Measurements from ENCODE around the gene CYRIA. TPM values are rescaled to one million over a fixed set of nuclear protein-coding genes. Genes with fewer than 3 reads are reported as not detected.
A peak's percentile ranks its signal among the peaks of the same experiment; 100 is the strongest.

Gene CYRIA
- total RNA-seq, 1 donor from 2014 or later, result 33.7 TPM

DNA sequence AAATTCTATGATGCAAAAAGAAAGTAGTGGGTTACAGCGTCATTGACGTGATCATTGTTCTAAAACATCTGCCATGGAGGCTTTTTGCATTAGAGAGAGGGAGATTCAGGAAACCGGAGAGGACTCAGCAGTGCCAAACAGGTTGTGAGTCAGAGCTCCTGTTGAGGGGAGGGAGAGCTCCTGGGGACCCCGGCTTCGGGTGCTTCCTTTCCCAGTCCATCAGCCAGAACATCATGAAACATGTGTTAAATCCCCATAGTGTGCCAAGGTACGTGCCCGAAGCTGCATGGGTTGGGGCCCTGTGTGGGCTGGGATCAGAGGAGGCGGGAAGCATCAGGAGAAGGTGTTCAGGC lies 791 bp upstream of the CYRIA start:
- DNase-seq, result peak; percentile 93

DNA sequence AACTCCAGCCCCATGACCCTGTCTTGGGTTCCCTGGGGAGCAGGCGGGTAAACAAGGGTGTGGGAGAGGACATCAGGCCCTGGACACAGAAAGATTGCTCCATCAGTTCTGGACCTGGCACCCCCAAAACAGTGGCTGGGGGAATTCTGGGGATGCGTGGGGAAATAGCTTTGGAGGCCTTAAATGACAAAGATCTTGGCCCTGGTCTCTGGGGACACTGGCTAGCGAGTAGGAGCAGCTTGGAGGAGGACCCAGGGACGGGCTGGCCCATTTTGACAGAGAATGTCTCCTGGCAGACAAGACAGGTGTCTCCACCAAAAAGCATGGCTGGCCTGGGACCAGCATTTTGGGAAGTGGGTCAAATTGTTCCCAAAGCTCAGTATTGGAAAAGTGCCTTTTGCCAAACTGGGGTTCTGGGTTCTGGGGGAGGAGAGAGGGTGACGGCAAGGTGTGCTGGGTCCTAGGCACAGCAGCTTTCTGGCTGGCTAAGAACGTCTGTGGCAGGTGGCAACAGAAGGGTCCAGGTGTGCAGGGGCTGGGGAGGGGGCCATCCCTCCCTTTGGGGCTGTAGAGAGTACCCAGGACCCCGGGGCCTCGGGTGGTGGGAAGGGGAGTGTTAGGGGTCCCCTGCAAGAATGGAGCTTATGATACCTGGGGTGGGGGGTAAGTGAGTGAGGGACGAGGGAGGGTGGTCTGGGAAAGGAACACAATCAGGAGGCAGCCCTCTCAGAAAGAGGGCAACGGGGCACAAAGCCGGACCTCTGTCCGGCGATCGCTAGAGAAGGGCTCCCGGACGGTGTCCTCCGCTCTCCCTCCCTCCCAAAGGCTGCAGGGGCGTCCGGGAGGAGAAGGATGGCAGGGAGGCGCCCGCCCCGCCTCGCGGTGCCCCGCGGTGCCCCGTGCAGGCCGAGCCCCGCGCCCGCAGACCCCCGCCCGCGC lies 556 bp downstream of the CYRIA start:
- DNase-seq, result no peak

DNA sequence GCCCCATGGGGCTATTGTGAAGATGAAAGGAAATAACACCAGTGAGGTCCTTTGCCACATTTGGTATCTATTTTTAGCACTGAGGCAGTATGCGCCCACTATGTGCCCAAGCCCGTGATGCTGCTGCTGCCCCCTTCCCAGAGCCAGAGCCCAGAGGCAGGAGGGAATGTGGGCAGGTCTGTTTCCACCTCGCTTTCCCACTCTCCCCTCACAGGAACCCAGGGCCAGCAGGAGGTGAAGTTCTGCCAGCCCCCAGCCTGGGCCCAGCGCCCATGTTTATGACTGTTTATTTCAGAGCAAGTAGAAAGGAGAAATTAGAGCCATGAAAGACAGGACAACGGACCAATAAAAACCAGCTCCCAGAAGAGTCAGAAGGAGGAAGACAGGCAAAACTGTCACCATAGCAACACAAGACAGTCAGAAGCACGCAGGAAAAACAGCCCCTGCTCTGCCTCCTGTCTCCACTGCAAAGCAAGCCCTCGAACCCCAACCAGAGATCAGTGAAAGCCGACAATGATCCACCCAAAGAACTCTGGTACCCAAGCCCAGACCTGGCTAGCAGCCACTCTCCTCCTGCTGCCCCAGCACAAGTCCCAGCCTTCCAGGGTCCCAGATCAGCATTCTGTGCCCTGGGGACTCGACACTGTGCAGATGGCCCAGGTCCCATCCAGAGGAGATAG lies 1.4 kb downstream of the CYRIA start:
- peak; percentile 83 for DNase-seq

DNA sequence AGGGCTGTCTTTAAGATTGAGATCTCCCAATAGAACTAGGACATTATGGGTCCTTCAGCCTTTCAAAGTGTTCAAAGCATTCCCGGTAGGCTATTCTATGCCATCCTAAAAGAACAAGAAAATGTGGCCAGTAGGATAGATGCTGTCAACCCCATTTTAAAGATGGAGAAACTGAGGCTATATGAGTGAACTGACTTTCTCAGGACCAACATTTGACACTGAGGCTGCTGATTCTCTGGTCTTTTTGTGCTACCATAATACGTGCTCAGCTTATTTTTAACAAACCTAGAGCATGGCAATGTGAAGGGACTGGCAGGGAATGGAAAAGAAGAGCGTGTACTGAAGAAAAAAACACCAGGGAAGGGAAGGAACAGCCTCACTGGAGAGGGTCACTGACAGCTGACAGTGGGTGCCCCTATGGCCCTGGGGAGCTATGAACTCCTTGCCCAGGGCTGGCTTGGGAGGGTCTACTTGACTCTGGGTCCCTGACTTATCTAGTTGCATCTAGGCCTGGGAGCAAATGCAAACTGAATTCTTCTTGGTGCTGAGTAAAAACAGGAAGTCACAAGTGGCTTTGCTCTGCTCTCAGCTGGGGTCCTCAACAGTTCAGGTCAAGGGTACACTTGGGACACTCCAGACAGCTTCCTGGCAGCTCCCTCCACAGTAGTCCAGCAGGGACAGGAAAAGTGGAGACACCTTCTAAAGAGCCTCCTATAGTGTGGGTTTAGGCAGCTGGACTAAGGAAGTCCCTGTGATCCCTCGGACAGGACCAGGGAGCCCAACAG lies 2.3 kb downstream of the CYRIA start:
- no peak for DNase-seq

DNA sequence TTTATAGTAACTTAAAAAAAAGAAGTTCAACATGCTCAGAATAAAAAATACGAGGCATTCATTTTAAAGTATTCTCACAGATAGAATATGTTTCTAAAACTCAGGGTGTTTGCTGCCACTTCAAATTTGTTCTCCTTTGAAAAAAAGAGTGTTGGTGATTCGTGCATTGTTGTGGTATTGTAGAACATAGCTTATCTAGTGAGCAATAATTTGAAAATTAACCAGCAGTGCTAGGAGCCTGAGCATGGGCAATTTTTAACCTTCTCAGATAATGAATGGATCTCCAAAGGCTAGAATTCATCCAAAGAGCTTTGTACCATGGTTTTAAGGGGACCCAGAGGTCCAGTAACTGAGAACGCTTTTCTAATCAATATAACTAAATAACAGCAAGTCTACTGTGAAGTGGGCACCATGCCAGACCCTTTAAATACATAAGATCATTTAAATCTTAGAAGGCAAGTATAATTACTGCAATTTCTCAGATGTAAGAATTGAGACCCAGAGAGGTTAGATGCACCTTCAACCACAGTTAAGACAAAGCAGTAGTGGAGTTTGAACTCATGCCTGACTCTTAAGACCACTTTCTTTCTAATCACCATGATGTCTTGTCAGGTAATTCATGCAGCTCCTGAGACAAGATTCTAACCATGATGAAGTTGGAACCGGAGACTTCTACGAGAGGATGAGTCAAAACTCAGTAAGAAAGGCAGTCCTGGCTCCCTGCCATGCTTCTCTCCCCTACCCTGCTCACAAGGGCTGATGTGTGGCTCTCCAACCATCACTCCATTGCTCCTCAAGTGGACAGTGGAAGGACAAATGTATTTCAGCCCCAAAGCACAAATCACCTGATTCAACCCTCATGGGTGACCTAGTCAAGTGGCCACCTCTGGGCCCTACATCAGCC lies 3.4 kb downstream of the CYRIA start:
- peak; percentile 42 for DNase-seq

DNA sequence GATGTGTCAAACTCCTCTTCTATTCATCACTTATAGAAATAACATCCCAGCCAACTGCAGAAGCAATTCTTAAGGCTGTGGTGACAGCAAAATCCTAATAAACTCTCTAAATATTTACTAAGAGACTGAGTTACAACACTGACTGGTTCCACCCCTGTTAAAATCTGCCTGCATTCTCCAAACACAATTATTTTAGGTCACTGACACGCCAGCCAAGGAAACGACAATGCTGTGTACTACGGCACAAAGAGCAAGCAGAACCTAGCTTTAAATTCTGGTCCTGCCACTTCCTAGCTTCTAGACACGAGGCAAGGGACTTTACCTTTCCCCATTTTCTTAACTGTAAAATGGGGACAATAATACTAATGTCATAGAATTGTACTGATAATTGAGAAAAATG lies 4.1 kb downstream of the CYRIA start:
- no peak for DNase-seq

DNA sequence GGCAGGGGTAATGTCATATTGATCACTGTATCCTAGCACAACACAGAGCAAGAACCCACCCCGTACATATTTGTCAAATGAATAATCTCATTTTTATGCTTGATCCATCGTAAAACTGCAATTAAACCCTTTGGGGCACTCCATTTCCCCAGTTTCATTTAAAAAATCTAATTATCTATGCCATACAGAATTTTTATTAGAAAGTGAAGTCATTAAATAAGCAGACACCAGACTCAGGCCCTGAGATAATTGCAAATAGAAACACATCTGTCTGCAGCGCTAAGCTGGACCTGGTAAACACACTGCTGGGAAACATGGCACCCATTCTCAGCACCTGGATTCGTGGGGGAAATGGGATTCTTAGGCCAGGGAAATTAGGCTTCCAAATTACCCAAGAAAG lies 5.1 kb downstream of the CYRIA start:
- DNase-seq, result no peak

DNA sequence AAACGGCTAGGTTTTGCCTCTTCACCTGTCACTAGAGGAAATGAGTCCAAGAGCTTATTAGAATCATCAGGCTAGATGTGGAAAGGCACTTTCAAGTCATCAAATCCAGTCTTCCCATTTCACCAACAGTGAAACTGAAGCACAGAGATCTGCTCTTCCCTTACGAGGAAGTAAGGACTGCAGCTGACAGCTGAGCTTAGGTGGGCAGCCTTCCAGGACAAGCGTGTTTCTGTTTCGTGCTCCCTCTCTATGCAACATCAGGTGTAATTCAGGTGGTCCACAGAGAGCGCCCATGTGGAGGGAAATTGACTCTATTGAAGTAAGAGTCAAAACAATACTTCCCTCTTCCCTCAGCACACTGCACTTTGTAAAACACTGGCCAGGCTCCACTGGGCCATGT lies 5.5 kb downstream of the CYRIA start:
- DNase-seq, result no peak

DNA sequence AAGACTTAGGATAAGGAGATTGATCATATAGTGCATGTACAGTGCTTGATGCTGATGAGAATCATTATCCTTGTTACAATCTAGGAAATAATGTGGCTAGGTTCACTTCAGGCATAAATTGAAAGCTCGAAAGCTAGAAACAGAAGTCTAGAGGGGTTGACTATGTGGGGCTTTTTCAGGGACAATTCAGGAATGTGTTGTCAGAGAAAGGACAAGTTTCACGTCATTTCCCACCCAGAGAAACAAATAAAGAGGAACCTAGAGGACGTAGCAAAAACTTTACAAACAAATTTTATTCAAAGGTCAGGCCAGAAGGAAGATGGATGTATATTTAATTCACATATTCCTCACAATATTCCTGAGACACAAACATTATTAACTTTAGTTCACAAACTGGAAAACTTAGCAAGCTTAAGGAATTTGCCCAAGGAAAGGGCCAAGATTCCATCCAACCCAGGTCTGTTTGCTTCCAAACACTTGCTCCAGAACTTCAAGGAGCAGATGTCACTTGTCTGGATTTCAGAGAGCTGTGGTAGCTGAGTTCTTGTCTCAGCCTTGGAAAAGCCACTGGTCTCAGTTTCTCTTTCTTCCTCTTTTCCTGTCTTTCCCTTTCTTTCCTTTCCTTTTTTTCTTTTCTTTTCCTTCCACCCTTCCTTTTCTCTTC lies 7.4 kb downstream of the CYRIA start:
- DNase-seq, result no peak

DNA sequence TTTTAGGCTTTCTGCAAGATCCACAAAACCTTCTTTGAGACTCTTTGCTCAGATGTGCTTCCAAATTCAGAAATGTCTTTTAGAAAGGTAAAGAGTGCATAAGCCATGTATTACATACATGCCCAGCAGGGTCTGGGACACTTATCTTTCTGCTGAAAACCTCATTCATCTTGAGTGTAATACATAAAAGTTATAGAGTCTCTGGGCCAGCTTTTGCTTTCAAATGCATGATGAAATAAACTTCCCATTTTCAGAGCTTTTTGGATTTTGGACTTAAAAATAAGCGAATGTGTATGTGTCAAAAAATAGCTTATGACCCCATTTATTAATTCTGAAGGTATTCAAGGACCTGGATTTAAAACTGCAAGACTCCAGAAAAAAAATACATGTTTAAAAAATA lies 8.0 kb downstream of the CYRIA start:
- DNase-seq, result no peak

DNA sequence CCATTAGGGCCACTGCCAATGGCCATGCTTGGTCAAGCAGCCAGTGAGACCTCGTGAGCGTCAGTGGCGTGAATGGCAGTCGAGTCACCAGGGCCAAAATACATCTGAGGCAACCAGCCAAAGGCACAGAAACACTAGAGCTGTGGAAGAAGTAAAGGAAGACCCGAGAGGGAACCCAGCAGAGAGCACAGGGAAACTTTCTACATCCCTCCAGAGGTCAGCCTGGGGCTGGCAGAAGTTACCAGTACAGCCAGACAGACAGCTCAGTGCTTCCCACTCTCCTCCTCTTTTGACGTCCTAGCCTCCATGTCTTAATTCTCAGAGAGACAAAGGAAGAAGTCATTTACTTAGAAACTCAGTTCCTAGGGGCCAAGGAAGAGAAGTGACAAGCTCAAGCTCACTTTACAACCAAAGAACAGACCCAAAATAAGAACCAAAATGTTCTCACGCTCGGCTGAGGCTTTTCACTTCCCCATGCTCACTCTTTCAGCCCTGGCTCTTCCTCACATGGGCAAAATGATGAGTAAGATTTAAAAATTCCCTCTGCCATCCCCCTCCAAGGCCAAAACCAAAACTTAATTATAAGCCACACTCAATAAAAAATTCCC lies 8.7 kb downstream of the CYRIA start:
- no peak for DNase-seq

DNA sequence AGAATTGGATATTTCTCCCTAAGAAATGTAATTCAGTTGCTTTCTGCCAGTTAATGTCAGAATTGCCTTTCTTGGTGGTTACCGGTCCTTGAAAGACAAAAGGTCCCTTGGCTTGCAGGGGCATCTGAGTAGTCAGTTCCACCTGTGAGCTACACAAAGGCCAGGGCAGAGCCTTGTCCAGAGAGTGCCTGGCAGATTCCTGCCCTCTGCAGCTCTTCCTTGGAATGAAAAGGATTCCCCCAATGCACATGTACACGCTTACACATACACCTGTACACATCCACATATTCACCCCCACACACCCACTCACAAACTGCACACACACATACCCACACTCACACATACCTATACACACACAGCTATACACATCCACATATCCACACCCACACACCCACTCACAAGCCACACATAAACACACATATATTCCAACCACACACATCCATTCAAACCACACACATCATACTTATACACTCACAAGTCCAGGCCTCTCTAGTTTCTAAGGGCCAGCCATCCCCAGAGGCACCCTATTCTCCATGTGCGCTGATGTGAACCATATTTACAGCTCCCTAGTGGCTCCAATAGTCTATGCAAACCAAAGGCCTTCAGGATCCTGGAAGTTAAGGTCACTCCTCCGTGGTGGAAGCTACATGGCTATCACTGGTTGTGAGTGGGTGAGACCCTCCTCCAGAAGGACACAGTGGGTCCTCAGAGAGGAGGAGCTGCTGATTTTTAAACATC lies 9.6 kb downstream of the CYRIA start:
- DNase-seq, result no peak

DNA sequence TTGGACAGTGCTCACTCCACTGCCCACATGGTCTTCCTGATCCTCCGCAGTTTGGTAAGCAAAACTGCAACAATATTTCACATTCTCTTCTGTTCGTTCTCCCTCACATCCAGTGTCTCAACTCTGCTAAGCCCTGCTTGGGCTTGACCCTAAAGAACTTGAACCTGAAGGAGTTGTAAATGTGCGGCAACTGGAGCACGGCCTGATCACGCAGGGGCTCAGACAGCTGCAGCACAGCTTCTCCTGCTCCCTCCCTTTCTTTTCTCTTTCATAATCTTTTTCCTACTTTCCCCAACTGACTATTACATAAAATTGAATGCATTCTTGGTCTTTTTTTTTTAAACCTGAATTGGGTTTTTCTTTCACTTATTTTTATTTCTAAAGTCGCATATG lies 10.2 kb downstream of the CYRIA start:
- DNase-seq, result no peak

DNA sequence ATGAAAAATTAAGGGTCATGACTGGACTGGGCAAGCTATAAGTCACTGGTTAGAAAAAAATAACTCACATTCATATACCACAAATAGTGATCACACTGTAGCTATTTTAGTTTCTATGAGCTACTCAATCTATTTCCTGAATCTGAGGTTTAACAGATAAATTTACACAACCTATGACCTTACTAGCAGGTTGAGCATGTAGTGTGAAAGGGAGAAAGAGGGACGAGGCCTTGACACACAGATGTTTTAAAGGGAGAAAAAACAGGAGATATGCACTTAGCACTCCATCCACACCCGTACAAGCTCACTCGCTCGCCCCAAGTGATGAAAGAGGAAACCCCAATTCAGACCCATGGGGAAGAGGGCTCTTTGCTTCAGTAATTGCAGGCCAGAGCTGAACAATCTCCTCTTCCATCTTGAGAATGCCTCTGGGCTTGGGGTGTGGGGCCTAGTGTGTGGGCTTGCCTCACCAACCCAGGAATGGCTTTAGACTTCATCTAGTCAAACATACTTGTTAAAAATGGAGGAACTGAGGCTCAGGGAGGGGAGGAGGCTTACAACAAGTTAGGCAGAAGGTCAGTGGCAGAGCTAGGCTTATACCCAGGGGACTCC lies 10.7 kb downstream of the CYRIA start:
- no peak for DNase-seq

DNA sequence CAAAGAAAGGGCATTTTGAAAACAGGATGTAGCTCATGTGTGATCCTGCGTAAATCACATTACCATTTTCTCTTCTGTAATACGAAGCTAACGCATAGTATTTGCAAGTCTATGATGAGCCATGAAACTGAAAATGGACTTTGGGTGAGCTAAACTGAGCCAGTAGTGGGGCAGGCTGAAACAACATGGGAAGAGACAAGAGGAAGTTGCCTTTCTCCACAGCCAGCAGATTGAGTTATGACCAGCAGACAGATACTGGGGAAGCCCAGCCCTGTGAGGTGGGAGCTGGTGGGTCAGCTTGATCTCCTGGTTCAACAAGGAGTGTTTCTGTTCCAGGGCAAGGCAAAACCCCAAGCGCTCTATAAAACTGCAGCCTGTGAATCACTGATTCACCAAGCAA lies 11.8 kb downstream of the CYRIA start:
- DNase-seq, result no peak

DNA sequence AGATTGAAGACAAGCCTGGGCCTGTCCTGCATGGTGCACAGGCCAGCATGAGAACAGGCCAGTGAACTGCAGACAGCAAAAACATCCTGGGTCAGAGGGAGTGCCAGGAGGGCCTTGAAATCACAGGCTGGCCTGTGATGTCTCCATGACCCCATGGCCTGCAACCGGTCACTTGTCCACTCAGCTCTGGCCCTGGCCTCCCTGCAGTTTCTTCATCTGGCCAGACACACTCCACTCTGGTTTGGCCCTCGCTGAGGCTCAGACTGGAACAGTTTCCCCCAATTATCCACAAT lies 12.6 kb downstream of the CYRIA start:
- DNase-seq, result no peak

DNA sequence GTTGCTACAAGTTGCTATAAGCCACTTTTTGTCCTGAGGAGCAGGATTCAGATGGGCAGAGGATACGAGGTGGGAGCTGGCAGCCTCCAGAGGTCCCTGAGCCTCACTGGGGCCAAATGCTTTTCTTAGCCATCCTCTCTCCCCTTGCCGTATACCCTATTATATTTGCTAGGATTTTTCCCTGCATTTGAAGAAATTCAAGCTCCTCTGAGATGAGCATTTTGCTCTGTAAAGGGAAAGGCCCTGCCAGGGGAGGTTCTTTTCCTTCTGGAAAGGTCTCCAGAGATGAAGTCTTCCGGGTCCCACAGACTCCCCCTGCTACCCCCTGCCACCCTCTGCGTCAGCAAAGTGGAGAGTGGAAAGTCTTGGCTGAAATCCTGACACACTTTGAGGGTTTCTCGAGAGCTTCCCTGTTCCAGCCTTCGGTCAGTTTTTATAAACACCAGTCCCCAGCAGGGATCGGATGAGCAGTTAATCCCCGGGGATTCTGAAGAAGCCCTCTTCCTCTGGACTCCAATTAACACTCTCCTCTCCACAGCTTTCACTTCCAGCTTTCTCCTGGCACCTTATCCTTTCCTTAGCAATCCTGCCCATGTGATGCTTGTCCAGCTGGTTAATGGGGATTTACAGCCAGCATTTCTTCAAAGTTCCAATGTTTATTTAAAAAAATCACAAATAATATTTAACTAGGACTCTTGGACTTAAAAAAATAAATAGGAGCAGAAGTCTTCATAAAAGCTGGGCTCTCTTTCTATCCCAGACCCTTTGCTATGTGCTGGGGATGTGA lies 13.1 kb downstream of the CYRIA start:
- no peak for DNase-seq

DNA sequence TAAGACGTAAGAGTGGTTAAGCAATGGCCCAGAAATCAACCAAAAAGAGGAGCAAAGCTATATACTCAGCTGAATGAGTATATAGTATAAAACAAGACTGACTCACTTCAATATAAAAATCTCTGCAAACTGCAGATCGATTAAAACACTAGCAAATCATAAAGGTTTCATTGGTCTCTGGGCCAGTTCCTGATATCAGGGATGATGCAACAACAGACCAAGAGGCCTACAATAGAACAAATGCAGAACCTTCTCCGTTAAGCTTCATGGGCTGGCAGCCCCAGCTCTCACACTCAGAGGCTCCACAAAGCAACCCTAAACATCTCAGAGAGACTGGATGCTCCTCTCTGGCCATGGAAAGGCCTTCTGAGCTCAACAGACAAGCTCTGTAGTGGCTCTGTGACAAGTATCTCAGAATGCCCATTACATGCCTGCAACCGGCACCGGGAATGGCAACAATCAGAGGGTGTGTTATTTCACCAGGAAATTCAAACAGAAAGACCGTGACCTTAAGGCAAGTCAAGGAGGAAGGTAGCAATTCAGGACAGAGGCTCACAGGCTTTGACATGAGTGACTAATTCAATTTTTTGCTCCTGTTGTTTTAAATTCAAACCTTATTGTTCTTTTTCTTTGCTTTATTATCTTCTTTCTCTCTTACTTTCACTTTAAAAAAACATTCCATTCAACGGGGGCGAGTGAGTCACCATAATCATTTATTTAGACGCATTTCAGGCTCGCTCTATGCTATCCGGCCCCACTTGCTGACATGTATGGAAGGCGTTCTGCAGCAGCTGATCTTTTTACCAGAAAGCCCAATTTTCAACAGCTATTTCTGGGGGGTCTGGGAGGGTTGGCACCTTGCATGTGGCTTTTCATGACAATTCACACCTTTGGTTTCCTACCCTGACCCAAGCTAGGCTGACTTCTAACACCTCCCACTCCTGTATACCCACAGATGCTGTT lies 15.1 kb downstream of the CYRIA start:
- DNase-seq, result peak; percentile 77
